ENCODE results near the gene TRPM3. TPM values are rescaled to one million over a fixed set of nuclear protein-coding genes. Genes with fewer than 3 reads are reported as not detected.

TRPM3 gene
- total RNA-seq, 4 donors from 2014 or later = 5.2 to 8.1 (median 7.3) TPM

GRCh38 chr9:70962761-70963440, 158.5 kb downstream of the TRPM3 start:
- DNase-seq (ENCODE audit: low spot score in 2 of 2) = no peak
- TF ChIP-seq POLR2A (IDR thresholded peaks at IDR 0.05) (no peak), EP300 (IDR thresholded peaks at IDR 0.05) (no peak), CTCF (IDR thresholded peaks at IDR 0.05) (no peak)
- no peaks in the 10 kb centered on the region for H3K27me3 ChIP-seq
- no peaks in the 10 kb centered on the region for H3K4me1 ChIP-seq
- no peaks in the 10 kb centered on the region for H3K36me3 ChIP-seq
- no peaks in the 10 kb centered on the region for H3K9me3 ChIP-seq
- H3K4me3 ChIP-seq = no peak overlapping the region
- WGBS, 2 donors = 82% methylated on average over 4 of the region's 4 CpGs
- no peak overlapping the region for H3K27ac ChIP-seq

- no peak for DNase-seq (ENCODE audit: low spot score in 2 of 2)
- no peak overlapping the region for H3K27ac ChIP-seq
- no peaks in the 10 kb centered on the region for H3K27me3 ChIP-seq
- TF ChIP-seq EP300 (IDR thresholded peaks at IDR 0.05) (no peak), CTCF (IDR thresholded peaks at IDR 0.05) (no peak), POLR2A (IDR thresholded peaks at IDR 0.05) (no peak)
- WGBS, 2 donors = 86 to 87% methylated on average over 2 of the region's 2 CpGs
- no peaks in the 10 kb centered on the region for H3K4me1 ChIP-seq
- H3K4me3 ChIP-seq = no peak overlapping the region
- no peaks in the 10 kb centered on the region for H3K36me3 ChIP-seq
- no peaks in the 10 kb centered on the region for H3K9me3 ChIP-seq
Observed at GRCh38 chr9:70959366-70959765, 162.1 kb downstream of the TRPM3 start.

GRCh38 chr9:70954596-70955143, 166.8 kb downstream of the TRPM3 start:
- Histone ChIP-seq H3K27me3 (no peaks in the 10 kb centered on the region), H3K27ac (no peak overlapping the region), H3K4me1 (no peaks in the 10 kb centered on the region), H3K9me3 (no peaks in the 10 kb centered on the region), H3K36me3 (no peaks in the 10 kb centered on the region), H3K4me3 (no peak overlapping the region)
- 64 to 74% methylated on average over 8 of the region's 8 CpGs for WGBS, 2 donors
- no peak for DNase-seq (ENCODE audit: low spot score in 2 of 2)
- no peak for TF ChIP-seq EP300 (IDR thresholded peaks at IDR 0.05)

- no peaks in the 10 kb centered on the region for H3K4me1 ChIP-seq
- no peak overlapping the region for H3K4me3 ChIP-seq
- DNase-seq (ENCODE audit: low spot score in 2 of 2) = no peak
- H3K27me3 ChIP-seq = no peaks in the 10 kb centered on the region
- TF ChIP-seq EP300 (IDR thresholded peaks at IDR 0.05) (no peak), CTCF (IDR thresholded peaks at IDR 0.05) (no peak), POLR2A (IDR thresholded peaks at IDR 0.05) (no peak)
- H3K27ac ChIP-seq = no peak overlapping the region
- no peaks in the 10 kb centered on the region for H3K36me3 ChIP-seq
- 48 to 67% methylated on average over 1 of the region's 1 CpG for WGBS, 2 donors
- no peaks in the 10 kb centered on the region for H3K9me3 ChIP-seq
Observed at GRCh38 chr9:70954126-70954525, 167.3 kb downstream of the TRPM3 start.

GRCh38 chr9:70951749-70952727, 169.4 kb downstream of the TRPM3 start:
- no peak for DNase-seq (ENCODE audit: low spot score in 2 of 2)
- H3K27me3 ChIP-seq = no peaks in the 10 kb centered on the region
- H3K9me3 ChIP-seq = no peaks in the 10 kb centered on the region
- no peak overlapping the region for H3K4me3 ChIP-seq
- no peak for TF ChIP-seq POLR2A (IDR thresholded peaks at IDR 0.05)
- TF ChIP-seq EP300 (IDR thresholded peaks at IDR 0.05) = no peak
- no peak for TF ChIP-seq CTCF (IDR thresholded peaks at IDR 0.05)
- no peaks in the 10 kb centered on the region for H3K36me3 ChIP-seq
- 76 to 77% methylated on average over 4 of the region's 4 CpGs for WGBS, 2 donors
- no peak overlapping the region for H3K27ac ChIP-seq
- no peaks in the 10 kb centered on the region for H3K4me1 ChIP-seq
